Measurements from ENCODE around the gene FBXL17. TPM values are rescaled to one million over a fixed set of nuclear protein-coding genes. Genes with fewer than 3 reads are reported as not detected.

Gene FBXL17
- total and polyA plus RNA-seq, 2 of the 13 experiments (the other 11 are each of a cell fraction or from before 2014, with no cell fraction given) = 3.0 to 7.9 TPM

DNA sequence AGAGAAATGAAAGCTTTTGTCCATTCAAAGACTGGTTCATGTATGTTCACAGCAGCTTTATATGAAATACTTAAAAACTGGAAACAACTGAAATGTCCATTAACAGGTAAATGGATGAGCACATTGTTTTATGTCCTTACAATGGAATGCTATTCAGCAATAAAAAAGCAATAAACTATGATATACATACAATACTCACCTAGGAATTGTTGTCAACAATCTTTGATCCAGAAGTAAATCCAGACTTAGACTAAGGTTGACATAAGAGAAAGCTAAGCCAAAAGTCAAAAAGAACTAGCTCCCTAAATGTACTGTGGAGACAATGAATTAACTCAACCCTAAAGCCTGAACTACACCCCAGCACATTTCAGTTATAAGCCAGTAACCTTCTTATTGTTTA lies 54.9 kb downstream of the FBXL17 start:
- Histone ChIP-seq H3K4me1 (ENCODE audit: insufficient read depth, low read length) (peaks cover 12% of the 10 kb centered on the region), H3K27me3 (ENCODE audit: control insufficient read depth in 1 of 2, insufficient read depth in 2 of 2, low read length in 2 of 2) (no peaks in the 10 kb centered on the region), H2AFZ (ENCODE audit: low read length) (no peak overlapping the region), H3K9me3 (ENCODE audit: low read length) (no peaks in the 10 kb centered on the region), H3K9ac (ENCODE audit: insufficient read depth, low read depth, low read length) (no peak overlapping the region), H3K27ac (ENCODE audit: extremely low read length, insufficient read depth, low read length) (no peak overlapping the region), H3K79me2 (ENCODE audit: insufficient read depth, low read length) (no peaks in the 10 kb centered on the region), H3K36me3 (replicated peaks in 1 of 2; ENCODE audit: control insufficient read depth in 1 of 2, insufficient read depth in 2 of 2, low read length in 2 of 2) (no peaks in the 10 kb centered on the region), H3K4me2 (ENCODE audit: low read depth, low read length) (no peak overlapping the region), H4K20me1 (ENCODE audit: insufficient read depth, low read length) (no peaks in the 10 kb centered on the region), H3K4me3 (replicated peaks in 1 of 3; ENCODE audit: insufficient read depth in 1 of 3, low read depth in 2 of 3, low read length in 3 of 3) (no peak overlapping the region)
- in situ Hi-C loops (cut with HindIII; ENCODE audit: extremely low pct_ligation_motif_present, low pct_unique_long_range_greater_than_20kb) = no loop called here
- CTCF ChIA-PET (ENCODE audit: low intra/inter-chr PET ratio, low total read pairs) = no interaction called here
- no peak for FAIRE-seq
- BruUV-seq (replicated peaks) = no TSS peak
- POLR2A ChIA-PET = no interaction called here
- DNase-seq (ENCODE audit: low spot score) = no peak
- no peak for ATAC-seq
- intact Hi-C loops (cut with micrococcal nuclease; ENCODE audit: unreplicated experiment) = no loop called here
- TF ChIP-seq, protein P1, sequence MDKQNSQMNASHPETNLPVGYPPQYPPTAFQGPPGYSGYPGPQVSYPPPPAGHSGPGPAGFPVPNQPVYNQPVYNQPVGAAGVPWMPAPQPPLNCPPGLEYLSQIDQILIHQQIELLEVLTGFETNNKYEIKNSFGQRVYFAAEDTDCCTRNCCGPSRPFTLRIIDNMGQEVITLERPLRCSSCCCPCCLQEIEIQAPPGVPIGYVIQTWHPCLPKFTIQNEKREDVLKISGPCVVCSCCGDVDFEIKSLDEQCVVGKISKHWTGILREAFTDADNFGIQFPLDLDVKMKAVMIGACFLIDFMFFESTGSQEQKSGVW (CRISPR knock-in tag; IDR thresholded peaks at IDR 0.05; ENCODE audit: borderline replicate concordance) = no peak
- no peak for TF ChIP-seq ZNF484 (CRISPR knock-in tag; IDR thresholded peaks at IDR 0.05; ENCODE audit: borderline replicate concordance, low read depth)
- TF ChIP-seq, protein P2, sequence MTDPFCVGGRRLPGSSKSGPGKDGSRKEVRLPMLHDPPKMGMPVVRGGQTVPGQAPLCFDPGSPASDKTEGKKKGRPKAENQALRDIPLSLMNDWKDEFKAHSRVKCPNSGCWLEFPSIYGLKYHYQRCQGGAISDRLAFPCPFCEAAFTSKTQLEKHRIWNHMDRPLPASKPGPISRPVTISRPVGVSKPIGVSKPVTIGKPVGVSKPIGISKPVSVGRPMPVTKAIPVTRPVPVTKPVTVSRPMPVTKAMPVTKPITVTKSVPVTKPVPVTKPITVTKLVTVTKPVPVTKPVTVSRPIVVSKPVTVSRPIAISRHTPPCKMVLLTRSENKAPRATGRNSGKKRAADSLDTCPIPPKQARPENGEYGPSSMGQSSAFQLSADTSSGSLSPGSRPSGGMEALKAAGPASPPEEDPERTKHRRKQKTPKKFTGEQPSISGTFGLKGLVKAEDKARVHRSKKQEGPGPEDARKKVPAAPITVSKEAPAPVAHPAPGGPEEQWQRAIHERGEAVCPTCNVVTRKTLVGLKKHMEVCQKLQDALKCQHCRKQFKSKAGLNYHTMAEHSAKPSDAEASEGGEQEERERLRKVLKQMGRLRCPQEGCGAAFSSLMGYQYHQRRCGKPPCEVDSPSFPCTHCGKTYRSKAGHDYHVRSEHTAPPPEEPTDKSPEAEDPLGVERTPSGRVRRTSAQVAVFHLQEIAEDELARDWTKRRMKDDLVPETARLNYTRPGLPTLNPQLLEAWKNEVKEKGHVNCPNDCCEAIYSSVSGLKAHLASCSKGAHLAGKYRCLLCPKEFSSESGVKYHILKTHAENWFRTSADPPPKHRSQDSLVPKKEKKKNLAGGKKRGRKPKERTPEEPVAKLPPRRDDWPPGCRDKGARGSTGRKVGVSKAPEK (CRISPR knock-in tag; IDR thresholded peaks at IDR 0.05; ENCODE audit: borderline replicate concordance) = no peak
- TF ChIP-seq SYNCRIP (IDR thresholded peaks at IDR 0.05; ENCODE audit: insufficient read depth, low read depth, low read length) = no peak
- TF ChIP-seq ZC3H4 (CRISPR knock-in tag; IDR thresholded peaks at IDR 0.05; ENCODE audit: borderline replicate concordance) = no peak
- TF ChIP-seq, protein P3, sequence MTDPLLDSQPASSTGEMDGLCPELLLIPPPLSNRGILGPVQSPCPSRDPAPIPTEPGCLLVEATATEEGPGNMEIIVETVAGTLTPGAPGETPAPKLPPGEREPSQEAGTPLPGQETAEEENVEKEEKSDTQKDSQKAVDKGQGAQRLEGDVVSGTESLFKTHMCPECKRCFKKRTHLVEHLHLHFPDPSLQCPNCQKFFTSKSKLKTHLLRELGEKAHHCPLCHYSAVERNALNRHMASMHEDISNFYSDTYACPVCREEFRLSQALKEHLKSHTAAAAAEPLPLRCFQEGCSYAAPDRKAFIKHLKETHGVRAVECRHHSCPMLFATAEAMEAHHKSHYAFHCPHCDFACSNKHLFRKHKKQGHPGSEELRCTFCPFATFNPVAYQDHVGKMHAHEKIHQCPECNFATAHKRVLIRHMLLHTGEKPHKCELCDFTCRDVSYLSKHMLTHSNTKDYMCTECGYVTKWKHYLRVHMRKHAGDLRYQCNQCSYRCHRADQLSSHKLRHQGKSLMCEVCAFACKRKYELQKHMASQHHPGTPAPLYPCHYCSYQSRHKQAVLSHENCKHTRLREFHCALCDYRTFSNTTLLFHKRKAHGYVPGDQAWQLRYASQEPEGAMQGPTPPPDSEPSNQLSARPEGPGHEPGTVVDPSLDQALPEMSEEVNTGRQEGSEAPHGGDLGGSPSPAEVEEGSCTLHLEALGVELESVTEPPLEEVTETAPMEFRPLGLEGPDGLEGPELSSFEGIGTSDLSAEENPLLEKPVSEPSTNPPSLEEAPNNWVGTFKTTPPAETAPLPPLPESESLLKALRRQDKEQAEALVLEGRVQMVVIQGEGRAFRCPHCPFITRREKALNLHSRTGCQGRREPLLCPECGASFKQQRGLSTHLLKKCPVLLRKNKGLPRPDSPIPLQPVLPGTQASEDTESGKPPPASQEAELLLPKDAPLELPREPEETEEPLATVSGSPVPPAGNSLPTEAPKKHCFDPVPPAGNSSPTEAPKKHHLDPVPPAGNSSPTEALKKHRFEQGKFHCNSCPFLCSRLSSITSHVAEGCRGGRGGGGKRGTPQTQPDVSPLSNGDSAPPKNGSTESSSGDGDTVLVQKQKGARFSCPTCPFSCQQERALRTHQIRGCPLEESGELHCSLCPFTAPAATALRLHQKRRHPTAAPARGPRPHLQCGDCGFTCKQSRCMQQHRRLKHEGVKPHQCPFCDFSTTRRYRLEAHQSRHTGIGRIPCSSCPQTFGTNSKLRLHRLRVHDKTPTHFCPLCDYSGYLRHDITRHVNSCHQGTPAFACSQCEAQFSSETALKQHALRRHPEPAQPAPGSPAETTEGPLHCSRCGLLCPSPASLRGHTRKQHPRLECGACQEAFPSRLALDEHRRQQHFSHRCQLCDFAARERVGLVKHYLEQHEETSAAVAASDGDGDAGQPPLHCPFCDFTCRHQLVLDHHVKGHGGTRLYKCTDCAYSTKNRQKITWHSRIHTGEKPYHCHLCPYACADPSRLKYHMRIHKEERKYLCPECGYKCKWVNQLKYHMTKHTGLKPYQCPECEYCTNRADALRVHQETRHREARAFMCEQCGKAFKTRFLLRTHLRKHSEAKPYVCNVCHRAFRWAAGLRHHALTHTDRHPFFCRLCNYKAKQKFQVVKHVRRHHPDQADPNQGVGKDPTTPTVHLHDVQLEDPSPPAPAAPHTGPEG (CRISPR knock-in tag; IDR thresholded peaks at IDR 0.05) = no peak
- TF ChIP-seq, protein P4, sequence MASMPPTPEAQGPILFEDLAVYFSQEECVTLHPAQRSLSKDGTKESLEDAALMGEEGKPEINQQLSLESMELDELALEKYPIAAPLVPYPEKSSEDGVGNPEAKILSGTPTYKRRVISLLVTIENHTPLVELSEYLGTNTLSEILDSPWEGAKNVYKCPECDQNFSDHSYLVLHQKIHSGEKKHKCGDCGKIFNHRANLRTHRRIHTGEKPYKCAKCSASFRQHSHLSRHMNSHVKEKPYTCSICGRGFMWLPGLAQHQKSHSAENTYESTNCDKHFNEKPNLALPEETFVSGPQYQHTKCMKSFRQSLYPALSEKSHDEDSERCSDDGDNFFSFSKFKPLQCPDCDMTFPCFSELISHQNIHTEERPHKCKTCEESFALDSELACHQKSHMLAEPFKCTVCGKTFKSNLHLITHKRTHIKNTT (CRISPR knock-in tag; IDR thresholded peaks at IDR 0.05) = no peak
- TF ChIP-seq ZSCAN20 (CRISPR knock-in tag; IDR thresholded peaks at IDR 0.05; ENCODE audit: borderline replicate concordance) = no peak
- TF ChIP-seq ZFY (CRISPR knock-in tag; IDR thresholded peaks at IDR 0.05) = no peak
- TF ChIP-seq, protein P5, sequence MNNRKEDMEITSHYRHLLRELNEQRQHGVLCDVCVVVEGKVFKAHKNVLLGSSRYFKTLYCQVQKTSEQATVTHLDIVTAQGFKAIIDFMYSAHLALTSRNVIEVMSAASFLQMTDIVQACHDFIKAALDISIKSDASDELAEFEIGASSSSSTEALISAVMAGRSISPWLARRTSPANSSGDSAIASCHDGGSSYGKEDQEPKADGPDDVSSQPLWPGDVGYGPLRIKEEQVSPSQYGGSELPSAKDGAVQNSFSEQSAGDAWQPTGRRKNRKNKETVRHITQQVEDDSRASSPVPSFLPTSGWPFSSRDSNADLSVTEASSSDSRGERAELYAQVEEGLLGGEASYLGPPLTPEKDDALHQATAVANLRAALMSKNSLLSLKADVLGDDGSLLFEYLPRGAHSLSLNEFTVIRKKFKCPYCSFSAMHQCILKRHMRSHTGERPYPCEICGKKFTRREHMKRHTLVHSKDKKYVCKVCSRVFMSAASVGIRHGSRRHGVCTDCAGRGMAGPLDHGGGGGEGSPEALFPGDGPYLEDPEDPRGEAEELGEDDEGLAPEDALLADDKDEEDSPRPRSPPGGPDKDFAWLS (CRISPR knock-in tag; IDR thresholded peaks at IDR 0.05; ENCODE audit: borderline replicate concordance) = no peak
- TF ChIP-seq ZNF768 (CRISPR knock-in tag; IDR thresholded peaks at IDR 0.05) = no peak
